H9 (cell line): Measurements from ENCODE around the gene GPR37L1. TPM values are rescaled to one million over a fixed set of nuclear protein-coding genes. Genes with fewer than 3 reads are reported as not detected.

Experiments
- DNase-seq: peaks from one replicate; pipeline ENCODE4 v3.0.0-alpha.2; 2017
- H2AFZ ChIP-seq: one replicate; pipeline ENCODE4 v1.6.1; 2013; ENCODE audit warnings: mild to moderate bottlenecking, low read length, control low read depth, moderate library complexity
- H2AK5ac ChIP-seq: 2 replicates; pipeline ENCODE4 v1.6.1; 2013; ENCODE audit warnings: low read length, control low read depth, mixed read lengths; ENCODE audit not compliant: insufficient read length
- H2BK120ac ChIP-seq: one replicate; pipeline ENCODE4 v1.6.1; 2013; ENCODE audit warnings: low read depth, mild to moderate bottlenecking, low read length, control low read depth, inconsistent platforms; ENCODE audit not compliant: poor library complexity, severe bottlenecking
- H2BK12ac ChIP-seq: 2 replicates; pipeline ENCODE4 v1.6.1; 2013; ENCODE audit warnings: low read length, control low read depth, mixed read lengths, low read depth; ENCODE audit not compliant: insufficient read length
- H2BK15ac ChIP-seq: 2 replicates; pipeline ENCODE4 v1.6.1; 2013; ENCODE audit warnings: low read depth, low read length, control low read depth
- H2BK20ac ChIP-seq: one replicate; pipeline ENCODE4 v1.6.1; 2013; ENCODE audit warnings: low read depth, mild to moderate bottlenecking, low read length, control low read depth, inconsistent platforms; ENCODE audit not compliant: poor library complexity, severe bottlenecking
- H2BK5ac ChIP-seq: 2 replicates; pipeline ENCODE4 v1.6.1; 2013; ENCODE audit warnings: low read length, control low read depth, mixed read lengths; ENCODE audit not compliant: insufficient read length
- H3K14ac ChIP-seq: 2 replicates; pipeline ENCODE4 v1.6.1; 2013; ENCODE audit warnings: low read length, control low read depth; ENCODE audit not compliant: insufficient read depth
- H3K18ac ChIP-seq: 2 replicates; pipeline ENCODE4 v1.6.1; 2013; ENCODE audit warnings: low read depth, mild to moderate bottlenecking, mixed read lengths, low read length, control low read depth; ENCODE audit not compliant: insufficient read length
- H3K23ac ChIP-seq: 2 replicates; pipeline ENCODE4 v1.6.1; 2013; ENCODE audit warnings: low read length, control low read depth, mixed read lengths, low read depth; ENCODE audit not compliant: insufficient read length
- H3K23me2 ChIP-seq: 2 replicates; pipeline ENCODE4 v1.6.1; 2013; ENCODE audit warnings: low read depth, mild to moderate bottlenecking, mixed read lengths, low read length, control low read depth; ENCODE audit not compliant: insufficient read length, poor library complexity, severe bottlenecking
- H3K27ac ChIP-seq: 2 replicates; pipeline ENCODE4 v1.5.1; 2013; ENCODE audit warnings: low read length, control low read depth, mixed read lengths, low read depth; ENCODE audit not compliant: insufficient read length
- H3K27me3 ChIP-seq: 2 replicates; pipeline ENCODE4 v1.6.1; 2013; ENCODE audit warnings: low read length, control low read depth, inconsistent platforms; ENCODE audit not compliant: insufficient read depth
- H3K4ac ChIP-seq: 2 replicates; pipeline ENCODE4 v1.6.1; 2013; ENCODE audit warnings: low read depth, mild to moderate bottlenecking, control low read depth, inconsistent platforms, low read length, moderate library complexity
- H3K4me1 ChIP-seq: 2 replicates; pipeline ENCODE4 v1.6.1; 2013; ENCODE audit warnings: low read length, control low read depth, inconsistent platforms; ENCODE audit not compliant: insufficient read depth
- H3K4me2 ChIP-seq: 2 replicates; pipeline ENCODE4 v1.6.1; 2013; ENCODE audit warnings: low read length, control low read depth, mixed read lengths; ENCODE audit not compliant: insufficient read length, insufficient read depth
- H3K56ac ChIP-seq: 2 replicates; pipeline ENCODE4 v1.6.1; 2013; ENCODE audit warnings: low read depth, mild to moderate bottlenecking, mixed read lengths, low read length, control low read depth; ENCODE audit not compliant: insufficient read length
- H3K79me1 ChIP-seq: 2 replicates; pipeline ENCODE4 v1.6.1; 2013; ENCODE audit warnings: low read depth, mild to moderate bottlenecking, moderate library complexity, low read length, control low read depth, inconsistent platforms; ENCODE audit not compliant: insufficient read depth, poor library complexity, severe bottlenecking
- H3K79me2 ChIP-seq: 2 replicates; pipeline ENCODE4 v1.6.1; 2013; ENCODE audit warnings: low read length, control low read depth, inconsistent platforms; ENCODE audit not compliant: insufficient read depth
- H3K9ac ChIP-seq: 2 replicates; pipeline ENCODE4 v1.6.1; 2013; ENCODE audit warnings: low read length, control low read depth, mixed read lengths; ENCODE audit not compliant: insufficient read length; ENCODE audit errors: extremely low read depth
- H3K9me3 ChIP-seq: one replicate; pipeline ENCODE4 v1.6.1; 2013; ENCODE audit warnings: low read depth, low read length, inconsistent platforms; ENCODE audit not compliant: control insufficient read depth
- H3T11ph ChIP-seq: one replicate; pipeline ENCODE4 v1.6.1; 2013; ENCODE audit warnings: mild to moderate bottlenecking, low read length, control low read depth, inconsistent platforms
- H4K20me1 ChIP-seq: one replicate; pipeline ENCODE4 v1.6.1; 2013; ENCODE audit not compliant: control insufficient read depth, insufficient read length, insufficient read depth
- H4K5ac ChIP-seq: 2 replicates; pipeline ENCODE4 v1.6.1; 2013; ENCODE audit warnings: low read depth, mild to moderate bottlenecking, mixed read lengths, low read length, control low read depth; ENCODE audit not compliant: insufficient read length
- H4K8ac ChIP-seq: replicated peaks from 2 replicates; pipeline ENCODE4 v1.6.1; 2013; ENCODE audit warnings: low read length, control low read depth, mixed read lengths, low read depth; ENCODE audit not compliant: insufficient read length
- H4K91ac ChIP-seq: 2 replicates; pipeline ENCODE4 v1.6.1; 2013; ENCODE audit warnings: low read depth, mild to moderate bottlenecking, moderate library complexity, mixed read lengths, low read length, control low read depth; ENCODE audit not compliant: insufficient read length
- H3K27ac Mint-ChIP-seq, 3 experiments: 2 replicates in 2 of 3; 3 replicates in 1 of 3; pipeline ENCODE4 v1.8.0; 2020 to 2021; ENCODE audit warnings: mixed read lengths in 3 of 3, mild to moderate bottlenecking in 1 of 3, moderate library complexity in 1 of 3
- H3K27me3 Mint-ChIP-seq: 2 replicates; pipeline ENCODE4 v1.8.0; 2021; ENCODE audit warnings: low read depth, mild to moderate bottlenecking, moderate library complexity, mixed read lengths
- H3K36me3 Mint-ChIP-seq, 3 experiments: 2 replicates in 2 of 3; 3 replicates in 1 of 3; pipeline ENCODE4 v1.8.0; 2020 to 2021; ENCODE audit warnings: low read depth in 3 of 3, mixed read lengths in 3 of 3; ENCODE audit not compliant: insufficient read depth in 1 of 3
- H3K4me1 Mint-ChIP-seq, 2 experiments: 2 replicates each; pipeline ENCODE4 v1.8.0; 2020; ENCODE audit warnings: mixed read lengths in 2 of 2
- H3K4me3 Mint-ChIP-seq, 2 experiments: 2 replicates in 1 of 2; 3 replicates in 1 of 2; pipeline ENCODE4 v1.8.0; 2020 to 2021; ENCODE audit warnings: mild to moderate bottlenecking in 2 of 2, mixed read lengths in 2 of 2, moderate library complexity in 1 of 2
- H3K9me3 Mint-ChIP-seq, 2 experiments: 2 replicates in 1 of 2; 3 replicates in 1 of 2; pipeline ENCODE4 v1.8.0; 2020; ENCODE audit warnings: mild to moderate bottlenecking in 2 of 2, mixed read lengths in 2 of 2, moderate library complexity in 1 of 2
- CTCF ChIP-seq: fragments of 200-600 bp; sonication (generic); conservative IDR thresholded peaks from 3 replicates; pipeline ENCODE4 v1.8.0; 2021; ENCODE audit warnings: antibody characterized with exemption, mild to moderate bottlenecking
- WGBS: extraction: QIAGEN DNeasy Blood & Tissue Kit; methylation state at CpG from one replicate; pipeline ENCODE4 v1.1.7; 2013; ENCODE audit warnings: missing lambda C conversion rate, low lambda C conversion rate, mixed read lengths; ENCODE audit not compliant: insufficient read length; ENCODE audit errors: extremely low coverage; 5-methylcytosine and 5-hydroxymethylcytosine counted together
- total RNA-seq: library from RNA; stranded (reverse); gene quantifications from 2 replicates; pipeline ENCODE4 v1.2.1, GENCODE V29; 2021

GPR37L1 gene
- total RNA-seq, 1 experiment from 2014 or later: 0.11 TPM

DNA sequence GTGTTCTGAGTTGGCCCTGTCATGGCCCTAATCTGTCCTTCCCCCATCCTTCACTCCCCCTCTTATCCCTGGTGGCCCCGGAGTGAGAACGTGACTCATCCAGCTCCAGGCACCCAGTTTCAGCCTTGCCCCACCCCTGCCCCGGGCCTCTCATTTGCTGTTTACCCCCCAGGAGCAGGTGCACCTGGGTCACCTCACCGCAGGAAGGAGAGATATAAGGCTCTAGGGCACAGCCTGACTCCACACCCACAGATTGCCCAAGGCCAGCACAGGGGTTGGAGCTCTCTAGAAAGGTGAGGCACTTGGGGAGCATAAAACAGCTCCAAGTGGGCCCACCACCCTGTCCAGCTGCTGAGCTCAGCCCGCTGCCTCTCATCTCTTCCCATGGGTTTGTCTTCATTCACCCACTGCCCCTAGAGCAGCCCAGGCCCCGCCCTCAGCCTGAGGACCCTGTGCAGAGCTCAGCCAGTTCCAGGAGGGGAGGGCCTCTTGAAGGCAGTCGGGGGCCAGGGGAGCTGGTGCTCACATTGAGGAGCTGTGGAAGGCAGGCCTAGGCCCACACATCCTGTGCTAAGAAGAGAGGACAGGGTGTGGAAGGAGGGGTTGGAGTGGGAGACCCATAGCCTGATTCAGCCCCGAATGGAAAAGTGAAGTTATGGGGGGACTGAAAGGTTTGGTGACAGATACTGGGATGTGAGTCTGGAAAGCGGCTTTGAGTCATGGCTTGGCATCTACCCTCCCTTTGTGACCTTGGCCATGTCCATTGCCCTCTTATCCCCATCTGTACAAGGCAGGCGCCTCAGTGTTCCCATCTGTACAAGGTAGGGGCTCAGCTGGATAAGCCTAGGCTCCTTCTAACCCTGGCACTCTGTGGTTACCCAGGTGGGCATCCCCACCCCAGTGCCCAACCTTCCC is 16.1 kb upstream of the GPR37L1 start:
- no peak overlapping the region for H3K4ac ChIP-seq
- no peaks in the 10 kb centered on the region for H3K79me2 ChIP-seq
- H2BK120ac ChIP-seq: no peak overlapping the region
- Mint-ChIP-seq H3K4me1 (peaks cover 44 to 57% of the 10 kb centered on the region in 2 experiments), H3K36me3 (no peaks in the 10 kb centered on the region), H3K27me3 (peaks cover 2% of the 10 kb centered on the region; the same call in 1 of the 2 replicates), H3K4me3 (no peak overlapping the region), H3K27ac (peak overlapping the region; percentile 27 to 96 (median 68); a peak in 3 of 7 replicates), H3K9me3 (no peaks in the 10 kb centered on the region)
- no peak for TF ChIP-seq CTCF
- H3K56ac ChIP-seq: no peak overlapping the region
- no peak overlapping the region for H3K4me2 ChIP-seq
- no peak overlapping the region for H3K27ac ChIP-seq
- no peak for DNase-seq
- H2BK12ac ChIP-seq: no peak overlapping the region
- no peaks in the 10 kb centered on the region for H4K20me1 ChIP-seq
- no peak overlapping the region for H4K5ac ChIP-seq
- H3K4me1 ChIP-seq: peaks cover 2% of the 10 kb centered on the region; the same call in 1 of the 2 replicates
- no peaks in the 10 kb centered on the region for H3K23me2 ChIP-seq
- H2AFZ ChIP-seq: no peak overlapping the region
- no peak overlapping the region for H2BK5ac ChIP-seq
- no peaks in the 10 kb centered on the region for H3K27me3 ChIP-seq
- H4K8ac ChIP-seq: no peak overlapping the region
- H3K23ac ChIP-seq: no peak overlapping the region
- no peak overlapping the region for H4K91ac ChIP-seq
- H3K9ac ChIP-seq: no peak overlapping the region
- H3K14ac ChIP-seq: peak overlapping the region; percentile 4; the same call in 1 of the 2 replicates
- H3K9me3 ChIP-seq: no peaks in the 10 kb centered on the region
- no peak overlapping the region for H2BK15ac ChIP-seq
- no peak overlapping the region for H3T11ph ChIP-seq
- no peaks in the 10 kb centered on the region for H3K79me1 ChIP-seq
- no CpG with 5 or more reads among the region's 10 CpGs for WGBS
- no peak overlapping the region for H2BK20ac ChIP-seq
- H2AK5ac ChIP-seq: no peak overlapping the region
- no peak overlapping the region for H3K18ac ChIP-seq
